ENCODE measurements around the gene NFYC.

Gene NFYC

DNA sequence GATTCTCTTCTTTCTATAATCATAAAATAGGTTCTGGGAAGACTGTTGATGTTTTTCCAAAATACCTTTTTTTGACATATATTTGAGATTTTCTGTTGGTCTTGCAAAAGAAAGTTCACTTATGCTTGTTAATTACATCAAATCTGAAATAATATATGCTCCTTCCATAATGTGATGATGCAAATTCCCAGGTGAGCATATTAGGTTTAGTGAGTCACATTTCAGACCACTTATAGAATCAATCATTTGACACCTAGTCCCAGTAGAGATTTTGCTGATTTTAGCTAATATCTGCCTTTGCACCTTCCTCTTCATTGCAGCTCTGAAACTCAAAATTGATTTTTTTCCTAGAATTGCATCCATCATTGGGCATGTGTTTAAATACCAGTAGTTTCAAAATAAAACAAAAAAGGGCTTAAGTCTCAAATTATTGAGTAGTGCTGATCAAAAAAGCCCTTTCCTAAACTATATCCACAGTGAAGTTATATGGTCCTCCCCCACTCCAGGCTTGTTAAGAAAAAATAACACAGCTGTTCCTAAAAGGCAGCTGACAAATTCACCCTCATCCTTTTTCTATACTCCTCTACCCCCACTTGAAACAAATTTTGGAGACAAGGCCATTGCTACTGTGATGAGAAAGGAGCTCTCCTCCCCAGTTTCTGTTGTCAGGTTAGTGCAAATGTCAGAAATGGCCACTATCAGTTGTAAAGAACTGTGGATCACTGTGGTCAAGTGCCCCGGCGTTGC lies 55.0 kb downstream of the NFYC start:
- H3K27ac ChIP-seq: no peak overlapping the region
- H3K27me3 ChIP-seq: no peaks in the 10 kb centered on the region
- H3K4me1 ChIP-seq (ENCODE audit: control insufficient read depth in 1 of 2, insufficient read depth in 1 of 2, low read depth in 1 of 2, low read length in 1 of 2): no peaks in the 10 kb centered on the region
- peaks cover 68% of the 10 kb centered on the region for H3K36me3 ChIP-seq
- no peak overlapping the region for H3K4me3 ChIP-seq (ENCODE audit: low read depth in 1 of 2, low read length in 1 of 2)
- H3K9me3 ChIP-seq: no peaks in the 10 kb centered on the region
- TF ChIP-seq, protein P1, sequence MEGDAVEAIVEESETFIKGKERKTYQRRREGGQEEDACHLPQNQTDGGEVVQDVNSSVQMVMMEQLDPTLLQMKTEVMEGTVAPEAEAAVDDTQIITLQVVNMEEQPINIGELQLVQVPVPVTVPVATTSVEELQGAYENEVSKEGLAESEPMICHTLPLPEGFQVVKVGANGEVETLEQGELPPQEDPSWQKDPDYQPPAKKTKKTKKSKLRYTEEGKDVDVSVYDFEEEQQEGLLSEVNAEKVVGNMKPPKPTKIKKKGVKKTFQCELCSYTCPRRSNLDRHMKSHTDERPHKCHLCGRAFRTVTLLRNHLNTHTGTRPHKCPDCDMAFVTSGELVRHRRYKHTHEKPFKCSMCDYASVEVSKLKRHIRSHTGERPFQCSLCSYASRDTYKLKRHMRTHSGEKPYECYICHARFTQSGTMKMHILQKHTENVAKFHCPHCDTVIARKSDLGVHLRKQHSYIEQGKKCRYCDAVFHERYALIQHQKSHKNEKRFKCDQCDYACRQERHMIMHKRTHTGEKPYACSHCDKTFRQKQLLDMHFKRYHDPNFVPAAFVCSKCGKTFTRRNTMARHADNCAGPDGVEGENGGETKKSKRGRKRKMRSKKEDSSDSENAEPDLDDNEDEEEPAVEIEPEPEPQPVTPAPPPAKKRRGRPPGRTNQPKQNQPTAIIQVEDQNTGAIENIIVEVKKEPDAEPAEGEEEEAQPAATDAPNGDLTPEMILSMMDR (IDR thresholded peaks at IDR 0.05): no peak

DNA sequence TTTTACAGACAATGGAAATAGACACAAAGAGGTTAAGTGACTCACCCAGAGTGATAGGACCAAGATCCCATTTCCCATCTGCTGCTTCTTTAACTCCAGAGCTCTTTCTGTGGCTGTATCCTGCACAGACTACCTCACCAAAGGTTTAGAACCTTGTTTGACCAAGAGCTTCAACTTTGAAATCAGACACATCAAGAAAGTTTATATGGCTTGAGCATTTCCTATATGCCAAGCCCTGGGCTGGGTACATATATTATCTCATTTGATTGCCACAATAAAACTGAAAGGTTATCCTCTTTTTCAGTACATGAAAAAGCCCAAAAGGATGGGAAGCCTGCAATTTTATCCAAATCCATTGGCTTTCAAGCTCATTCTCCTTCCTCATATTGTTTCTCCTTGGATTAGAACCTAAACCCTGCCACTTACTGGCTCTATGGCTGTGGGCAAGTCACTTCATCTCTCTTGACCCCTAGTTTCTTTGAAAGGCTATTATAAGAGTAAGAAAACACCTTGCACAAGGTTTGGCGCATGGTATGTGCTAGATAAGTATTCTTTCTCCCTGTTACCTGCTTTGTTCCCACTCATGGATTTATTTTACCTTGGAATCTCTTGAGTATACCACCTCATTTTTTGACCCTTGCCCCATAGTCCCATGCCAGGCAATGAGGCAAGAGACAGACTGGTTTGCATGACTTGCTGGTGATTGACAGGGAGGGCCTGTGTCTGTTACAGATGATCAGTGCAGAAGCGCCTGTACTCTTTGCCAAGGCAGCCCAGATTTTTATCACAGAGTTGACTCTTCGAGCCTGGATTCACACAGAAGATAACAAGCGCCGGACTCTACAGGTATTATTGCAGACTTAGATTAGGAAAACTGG lies 57.6 kb downstream of the NFYC start:
- H3K36me3 ChIP-seq: peaks cover 75% of the 10 kb centered on the region
- TF ChIP-seq, protein P1 (IDR thresholded peaks at IDR 0.05): no peak
- H3K27ac ChIP-seq: no peak overlapping the region

GRCh38 chr1:40749817-40750216 lies 58.3 kb downstream of the NFYC start:
- Histone ChIP-seq H3K4me3 (ENCODE audit: low read depth in 1 of 2, low read length in 1 of 2) (no peak overlapping the region), H3K27me3 (no peaks in the 10 kb centered on the region), H3K27ac (no peak overlapping the region), H3K4me1 (ENCODE audit: control insufficient read depth in 1 of 2, insufficient read depth in 1 of 2, low read depth in 1 of 2, low read length in 1 of 2) (no peaks in the 10 kb centered on the region), H3K36me3 (peaks cover 83% of the 10 kb centered on the region), H3K9me3 (no peaks in the 10 kb centered on the region)
- TF ChIP-seq, protein P1 (IDR thresholded peaks at IDR 0.05): no peak

More for the DNA sequence above, 57.6 kb downstream of the NFYC start:
- no peaks in the 10 kb centered on the region for H3K27me3 ChIP-seq
- H3K4me1 ChIP-seq (ENCODE audit: control insufficient read depth in 1 of 2, insufficient read depth in 1 of 2, low read depth in 1 of 2, low read length in 1 of 2): no peaks in the 10 kb centered on the region
- H3K4me3 ChIP-seq (ENCODE audit: low read depth in 1 of 2, low read length in 1 of 2): no peak overlapping the region
- no peaks in the 10 kb centered on the region for H3K9me3 ChIP-seq

GRCh38 chr1:40750451-40750908 lies 59.0 kb downstream of the NFYC start:
- Histone ChIP-seq H3K27me3 (no peaks in the 10 kb centered on the region), H3K4me1 (ENCODE audit: control insufficient read depth in 1 of 2, insufficient read depth in 1 of 2, low read depth in 1 of 2, low read length in 1 of 2) (no peaks in the 10 kb centered on the region), H3K36me3 (peaks cover 89% of the 10 kb centered on the region), H3K4me3 (ENCODE audit: low read depth in 1 of 2, low read length in 1 of 2) (no peak overlapping the region), H3K27ac (no peak overlapping the region), H3K9me3 (no peaks in the 10 kb centered on the region)
- TF ChIP-seq, protein P1 (IDR thresholded peaks at IDR 0.05): no peak

DNA sequence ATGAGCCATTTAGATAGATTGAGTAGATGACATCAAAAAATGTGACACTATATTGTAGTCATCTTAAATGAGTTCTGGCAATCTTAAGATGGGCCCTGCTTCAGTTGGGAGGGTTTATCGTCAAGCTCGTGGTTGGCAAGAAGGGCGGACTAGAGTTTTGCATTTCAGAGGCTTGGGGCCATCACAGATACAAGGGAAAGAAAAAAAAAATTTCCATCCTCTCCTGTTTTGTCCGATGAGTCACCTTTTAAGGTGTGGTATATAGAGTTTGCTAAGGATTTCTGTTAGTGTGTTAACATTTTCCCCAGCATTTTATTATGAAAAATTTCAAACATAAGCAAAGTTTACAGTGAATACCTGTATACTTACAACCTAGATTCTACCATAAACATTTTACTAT lies 60.3 kb downstream of the NFYC start:
- Histone ChIP-seq H3K9me3 (no peaks in the 10 kb centered on the region), H3K36me3 (peaks cover 95% of the 10 kb centered on the region)

More for the DNA sequence above, 60.3 kb downstream of the NFYC start:
- TF ChIP-seq, protein P1 (IDR thresholded peaks at IDR 0.05): no peak
- no peak overlapping the region for H3K27ac ChIP-seq
- no peaks in the 10 kb centered on the region for H3K27me3 ChIP-seq
- no peaks in the 10 kb centered on the region for H3K4me1 ChIP-seq (ENCODE audit: control insufficient read depth in 1 of 2, insufficient read depth in 1 of 2, low read depth in 1 of 2, low read length in 1 of 2)
- H3K4me3 ChIP-seq (ENCODE audit: low read depth in 1 of 2, low read length in 1 of 2): no peak overlapping the region

All from neutrophil (primary cell).